Measurements from ENCODE around the gene TLX3.
"Not testable (repeated sequence)": the region's sequence is repeated elsewhere in the genome, so short reads cannot be mapped to it uniquely, and the experiment has no call there.

Gene TLX3

GRCh38 chr5:171330021-171330420, 21.0 kb downstream of the TLX3 start:
- DNase-seq = no peak

GRCh38 chr5:171335616-171336015, 26.6 kb downstream of the TLX3 start:
- DNase-seq = no peak

GRCh38 chr5:171336521-171337209, 27.6 kb downstream of the TLX3 start:
- peak; percentile 72 for DNase-seq

GRCh38 chr5:171337210-171337569, 28.1 kb downstream of the TLX3 start:
- DNase-seq = no peak

- DNase-seq = peak; percentile 62
Observed at GRCh38 chr5:171340042-171340441, 31.0 kb downstream of the TLX3 start.

GRCh38 chr5:171340491-171340890, 31.4 kb downstream of the TLX3 start:
- DNase-seq = peak; percentile 62

- DNase-seq = peak; percentile 21
Observed at GRCh38 chr5:171342362-171343111, 33.5 kb downstream of the TLX3 start.

- DNase-seq = no peak
Observed at GRCh38 chr5:171344936-171345608, 36.0 kb downstream of the TLX3 start.

GRCh38 chr5:171351536-171352073, 42.6 kb downstream of the TLX3 start:
- DNase-seq = no peak

- no peak for DNase-seq
Observed at GRCh38 chr5:171355302-171355724, 46.3 kb downstream of the TLX3 start.

GRCh38 chr5:171357843-171358242, 48.8 kb downstream of the TLX3 start:
- DNase-seq = no peak

GRCh38 chr5:171361151-171361550, 52.1 kb downstream of the TLX3 start:
- DNase-seq = not testable (repeated sequence)
